NAMALWA (cell line): ENCODE measurements around the gene CBX8.

ENCODE experiments used
- DNase-seq: peaks from one replicate; pipeline ENCODE4 v3.0.0-alpha.2; 2015; ENCODE audit warnings: low spot score

CBX8 gene

GRCh38 chr17:79792984-79793923, 3.6 kb downstream of the CBX8 start:
- no peak for DNase-seq

DNA sequence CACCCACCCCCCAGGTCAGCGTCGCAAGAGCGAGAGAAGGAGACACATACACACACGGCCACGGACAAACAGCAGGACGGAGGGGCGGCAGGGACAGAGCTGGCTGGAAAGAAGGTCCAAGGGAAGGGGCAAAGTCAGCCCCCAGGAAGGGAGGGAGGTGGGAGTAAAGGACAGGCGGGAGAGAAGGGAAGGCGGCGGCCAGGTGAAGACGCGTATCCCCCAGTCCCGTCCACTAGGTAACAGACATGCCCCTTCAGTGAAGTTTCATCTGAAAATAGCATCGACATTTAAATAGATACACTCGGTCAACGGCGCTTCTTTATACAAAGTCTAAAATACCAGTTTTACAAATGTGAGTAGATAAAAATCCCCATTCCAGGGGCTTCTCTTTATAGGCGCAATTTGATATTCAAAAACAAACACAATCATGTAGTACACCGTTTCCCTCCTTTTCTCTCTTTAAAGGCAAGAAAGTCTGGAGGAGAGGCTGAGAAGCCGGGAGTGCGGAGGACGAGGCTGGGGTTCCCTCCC, 4.5 kb downstream of the CBX8 start:
- no peak for DNase-seq

GRCh38 chr17:79791735-79792161, 5.1 kb downstream of the CBX8 start:
- DNase-seq: no peak

GRCh38 chr17:79790805-79791734, 5.8 kb downstream of the CBX8 start:
- no peak for DNase-seq

GRCh38 chr17:79789943-79790804, 6.7 kb downstream of the CBX8 start:
- DNase-seq: peak; percentile 41

GRCh38 chr17:79788989-79789942, 7.6 kb downstream of the CBX8 start:
- DNase-seq: no peak

DNA sequence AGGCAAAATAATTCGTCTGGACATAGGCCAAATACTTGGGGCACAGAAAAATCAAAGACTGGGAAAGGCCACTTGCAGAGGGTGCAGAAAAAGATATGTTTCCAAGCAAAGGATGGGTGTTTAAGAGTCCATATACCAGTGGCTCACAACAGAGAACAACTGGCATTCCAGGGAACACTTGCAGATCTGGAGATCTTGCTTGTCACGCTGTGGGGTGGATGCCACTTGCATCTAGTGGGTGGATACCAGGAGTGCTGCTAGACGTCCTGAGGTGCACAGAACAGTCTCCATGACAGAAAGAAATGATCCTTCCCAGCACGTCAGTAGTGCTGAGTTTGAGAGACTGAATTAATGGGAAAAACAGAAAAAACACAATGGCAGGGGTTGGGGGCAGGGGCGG, 8.4 kb downstream of the CBX8 start:
- no peak for DNase-seq

DNA sequence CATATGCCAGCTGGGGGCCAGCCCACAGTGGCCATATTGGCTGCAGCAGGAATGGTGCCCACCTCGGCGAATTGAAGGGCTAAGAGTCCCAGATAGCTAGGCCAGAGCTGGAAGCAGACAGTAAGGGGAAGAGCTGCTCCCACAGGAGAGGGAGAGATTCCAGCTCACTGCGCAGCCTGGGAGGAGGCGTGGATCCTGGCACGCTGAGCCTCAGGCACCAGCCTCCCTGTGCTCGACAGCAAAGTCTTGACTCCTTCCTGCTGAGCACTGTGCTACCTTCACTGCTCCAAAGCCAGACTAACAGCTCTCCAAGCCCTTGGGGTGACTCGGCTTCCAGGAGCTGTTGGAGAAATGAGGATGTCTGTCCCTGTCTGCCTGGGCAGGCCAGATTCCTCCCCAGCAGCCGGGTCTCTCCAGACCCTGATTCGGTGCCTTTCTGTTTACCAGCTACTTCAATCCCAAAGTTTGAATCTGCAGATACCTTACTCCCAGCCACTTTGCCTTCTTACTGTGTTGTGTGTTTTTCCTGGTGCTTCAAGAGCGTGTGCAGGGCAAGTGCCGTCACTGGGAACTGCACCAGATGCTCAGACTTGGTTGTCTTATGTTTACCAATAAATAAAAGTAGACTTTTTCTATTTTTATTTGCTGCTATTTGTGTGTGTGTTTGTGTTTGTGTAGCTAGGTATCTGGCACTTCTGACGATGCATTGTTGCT, 9.8 kb downstream of the CBX8 start:
- no peak for DNase-seq

- DNase-seq: no peak
Observed at GRCh38 chr17:79785900-79786810, 10.7 kb downstream of the CBX8 start.

DNA sequence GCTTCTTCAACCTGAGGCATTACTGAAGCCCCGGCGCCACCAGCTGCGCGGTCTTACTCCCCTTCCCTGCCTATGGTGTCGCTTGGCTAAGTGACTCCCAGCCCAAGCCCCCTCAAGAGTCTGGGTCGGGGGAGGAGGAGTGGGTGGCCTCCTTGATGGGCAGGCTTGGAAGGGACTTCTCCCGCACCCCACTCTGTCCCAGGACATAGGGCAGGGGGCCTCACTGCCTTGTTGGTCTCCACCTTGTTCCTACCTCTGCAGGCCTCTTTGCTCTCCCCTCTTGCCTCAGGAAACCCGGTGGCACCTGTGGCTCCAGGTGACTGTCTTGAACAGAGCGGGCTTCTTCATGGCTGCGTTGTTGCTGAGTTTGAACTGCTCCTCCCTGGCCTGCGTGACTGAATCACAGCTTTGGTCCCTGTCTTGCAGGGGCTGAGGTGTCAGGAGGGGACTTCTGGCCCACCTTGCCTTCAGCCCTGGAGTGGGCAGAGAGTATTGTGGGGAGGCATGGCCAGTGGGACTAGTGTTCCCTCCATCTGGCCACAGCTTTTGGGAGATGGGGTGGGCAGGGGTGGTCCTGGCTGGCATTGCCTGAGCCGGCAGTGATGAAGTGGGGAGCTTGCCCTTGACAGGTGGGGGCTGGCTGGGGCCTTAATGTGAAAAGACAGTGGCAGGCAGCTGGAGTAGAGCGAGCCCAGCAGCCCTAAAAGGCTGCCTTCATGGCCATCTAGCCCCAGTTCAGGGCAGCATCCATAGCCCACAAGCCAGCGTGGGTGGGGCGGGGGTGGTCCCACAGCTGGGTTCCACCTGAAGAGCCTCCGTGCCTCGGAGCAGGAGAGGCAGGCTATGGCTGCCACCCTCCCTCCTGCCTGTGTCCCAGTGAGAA, 11.6 kb downstream of the CBX8 start:
- no peak for DNase-seq

GRCh38 chr17:79784353-79785016, 12.4 kb downstream of the CBX8 start:
- no peak for DNase-seq

DNA sequence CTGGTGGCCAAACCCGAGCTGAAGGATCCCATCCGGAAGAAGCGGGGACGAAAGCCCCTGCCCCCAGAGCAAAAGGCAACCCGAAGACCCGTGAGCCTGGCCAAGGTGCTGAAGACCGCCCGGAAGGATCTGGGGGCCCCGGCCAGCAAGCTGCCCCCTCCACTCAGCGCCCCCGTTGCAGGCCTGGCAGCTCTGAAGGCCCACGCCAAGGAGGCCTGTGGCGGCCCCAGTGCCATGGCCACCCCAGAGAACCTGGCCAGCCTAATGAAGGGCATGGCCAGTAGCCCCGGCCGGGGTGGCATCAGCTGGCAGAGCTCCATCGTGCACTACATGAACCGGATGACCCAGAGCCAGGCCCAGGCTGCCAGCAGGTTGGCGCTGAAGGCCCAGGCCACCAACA, 13.0 kb downstream of the CBX8 start:
- no peak for DNase-seq

- no peak for DNase-seq
Observed at GRCh38 chr17:79781736-79782575, 14.9 kb downstream of the CBX8 start.

GRCh38 chr17:79781012-79781650, 15.7 kb downstream of the CBX8 start:
- no peak for DNase-seq

GRCh38 chr17:79779661-79780365, 17.1 kb downstream of the CBX8 start:
- no peak for DNase-seq
